A549 (cell line): Measurements from ENCODE around the gene SPRYD7. TPM values are rescaled to one million over a fixed set of nuclear protein-coding genes. Genes with fewer than 3 reads are reported as not detected.

Experiments used
- ATAC-seq, 2 experiments: fragments of 200-7000 bp in 1 of 2; fragments of >200 bp in 1 of 2; cut with Nextera tagmentation in 1 of 2; cut with Tn5 transposase in 1 of 2; 3 replicates each; pipeline versions ENCODE4 v1.8.0 to v1.9.1; 2018 to 2020; ENCODE audit warnings: mild to moderate bottlenecking in 1 of 2, moderate library complexity in 1 of 2
- CTCF ChIA-PET: fragments of 300-600 bp; sonication (Branson Sonifier 250); formaldehyde crosslinking; extraction: SDS; loops from one replicate; lab custom pipeline; 2021; ENCODE audit warnings: antibody characterized with exemption, inconsistent platforms; lab: Yijun Ruan, JAX
- POLR2A ChIA-PET: fragments of 350-600 bp; formaldehyde crosslinking; extraction: SDS; loops from one replicate; lab custom pipeline; 2021; ENCODE audit warnings: antibody characterized with exemption, inconsistent platforms; lab: Yijun Ruan, JAX
- DNase-seq, 2 experiments: peaks; one replicate each; pipeline versions ENCODE4 v3.0.0 to v3.0.0-alpha.2; 2011 to 2016; ENCODE audit warnings: low read depth in 1 of 2, low spot score in 1 of 2
- FAIRE-seq: peaks from 2 replicates; lab custom pipeline; 2011; peaks lifted over from hg19 to GRCh38; lab: Jason Lieb, UNC
- H3K27ac ChIP-seq, 2 experiments: fragments of >200 bp; sonication (Bioruptor Twin); formaldehyde crosslinking; 3 replicates each; pipeline ENCODE4 v1.5.1; 2016 to 2017
- H3K4me1 ChIP-seq: fragments of >200 bp; sonication (Bioruptor Twin); formaldehyde crosslinking; 3 replicates; pipeline ENCODE4 v1.6.1; 2016
- H3K4me2 ChIP-seq: fragments of >200 bp; sonication (Bioruptor Twin); formaldehyde crosslinking; 3 replicates; pipeline ENCODE4 v1.6.1; 2016
- H3K4me3 ChIP-seq: fragments of >200 bp; sonication (Bioruptor Twin); formaldehyde crosslinking; 3 replicates; pipeline ENCODE4 v1.5.1; 2016
- H3K9me3 ChIP-seq: fragments of >200 bp; sonication (Bioruptor Twin); formaldehyde crosslinking; 3 replicates; pipeline ENCODE4 v1.6.1; 2016
- ATOH8 ChIP-seq: fragments of 250-450 bp; sonication (Bioruptor Pico); IDR thresholded peaks from 2 replicates; pipeline ENCODE4 v1.5.0; 2020; ENCODE audit warnings: low read depth, mild to moderate bottlenecking, moderate library complexity
- BCL3 ChIP-seq: fragments of >200 bp; sonication (Bioruptor Twin); formaldehyde crosslinking; IDR thresholded peaks from 3 replicates; pipeline ENCODE4 v1.6.1; 2016
- CTCF ChIP-seq: fragments of >200 bp; sonication (Bioruptor Twin); formaldehyde crosslinking; IDR thresholded peaks from 3 replicates; pipeline ENCODE4 v1.5.1; 2016
- E2F6 ChIP-seq: IDR thresholded peaks from 2 replicates; pipeline ENCODE4 v1.6.1; 2012; ENCODE audit warnings: low read depth, borderline replicate concordance
- EHMT2 ChIP-seq: fragments of 200-600 bp; sonication (generic); IDR thresholded peaks from 2 replicates; pipeline ENCODE4 v1.6.1; 2016; ENCODE audit warnings: antibody characterized with exemption, low read depth, mild to moderate bottlenecking, moderate library complexity
- ELK1 ChIP-seq: fragments of 150-350 bp; IDR thresholded peaks from 2 replicates; pipeline ENCODE4 v1.6.1; 2014; ENCODE audit warnings: low read depth, mild to moderate bottlenecking, low read length
- ESRRA ChIP-seq: fragments of 150-350 bp; IDR thresholded peaks from 2 replicates; pipeline ENCODE4 v1.6.1; 2014; ENCODE audit warnings: mild to moderate bottlenecking, low read length, borderline replicate concordance
- FOSB ChIP-seq: fragments of 250-450 bp; sonication (Bioruptor Pico); IDR thresholded peaks from 2 replicates; pipeline ENCODE4 v1.5.0; 2020; ENCODE audit warnings: mild to moderate bottlenecking, moderate library complexity
- HEYL ChIP-seq: fragments of 250-450 bp; sonication (Bioruptor Pico); IDR thresholded peaks from 2 replicates; pipeline ENCODE4 v1.8.0; 2021; ENCODE audit warnings: mild to moderate bottlenecking, moderate library complexity
- JUN ChIP-seq, 2 experiments: fragments of >200 bp; sonication (Bioruptor Twin); formaldehyde crosslinking; IDR thresholded peaks; 2 replicates in 1 of 2; 3 replicates in 1 of 2; pipeline ENCODE4 v1.6.1; 2016 to 2017
- MAZ ChIP-seq: fragments of 150-350 bp; IDR thresholded peaks from 2 replicates; pipeline ENCODE4 v1.6.1; 2014; ENCODE audit warnings: antibody characterized with exemption, low read depth, low read length, borderline replicate concordance
- MYC ChIP-seq: IDR thresholded peaks from 2 replicates; pipeline ENCODE4 v1.6.1; 2012; ENCODE audit warnings: mild to moderate bottlenecking, inconsistent platforms, low read length, improper control_type of control experiment, borderline replicate concordance
- NFE2L2 ChIP-seq: fragments of 150-350 bp; conservative IDR thresholded peaks from 2 replicates; pipeline ENCODE4 v1.6.1; 2014; ENCODE audit warnings: low read length
- NPAS2 ChIP-seq: fragments of 250-450 bp; sonication (Bioruptor Pico); IDR thresholded peaks from 2 replicates; pipeline ENCODE4 v1.8.0; 2022; ENCODE audit warnings: mild to moderate bottlenecking, moderate library complexity, borderline replicate concordance
- NR3C1 ChIP-seq: fragments of >200 bp; sonication (Bioruptor Twin); formaldehyde crosslinking; IDR thresholded peaks from 3 replicates; pipeline ENCODE4 v1.6.1; 2017
- POLR2A ChIP-seq: IDR thresholded peaks from 2 replicates; pipeline ENCODE4 v1.6.1; 2012; ENCODE audit warnings: mild to moderate bottlenecking, low read length
- POLR2AphosphoS2 ChIP-seq: conservative IDR thresholded peaks from 2 replicates; pipeline ENCODE4 v1.6.1; 2012; ENCODE audit warnings: low read length, improper control_type of control experiment, inconsistent platforms
- RAD21 ChIP-seq, 2 experiments: fragments of >200 bp in 1 of 2; sonication (Bioruptor Twin) in 1 of 2; formaldehyde crosslinking in 1 of 2; IDR thresholded peaks in 1 of 2; conservative IDR thresholded peaks in 1 of 2; 2 replicates in 1 of 2; 3 replicates in 1 of 2; pipeline ENCODE4 v1.6.1; 2012 to 2018; ENCODE audit warnings: inconsistent platforms in 1 of 2
- RARB ChIP-seq: fragments of 250-450 bp; sonication (Bioruptor Pico); IDR thresholded peaks from 2 replicates; pipeline ENCODE4 v1.8.0; 2021; ENCODE audit warnings: mild to moderate bottlenecking, moderate library complexity
- RCOR1 ChIP-seq: fragments of 150-350 bp; IDR thresholded peaks from 2 replicates; pipeline ENCODE4 v1.6.1; 2014; ENCODE audit warnings: antibody characterized with exemption, low read length, low read depth
- REST ChIP-seq: fragments of 200-600 bp; sonication (generic); IDR thresholded peaks from 2 replicates; pipeline ENCODE4 v1.6.1; 2016; ENCODE audit warnings: antibody characterized with exemption, mild to moderate bottlenecking, moderate library complexity
- RFX5 ChIP-seq: fragments of 450-650 bp; IDR thresholded peaks from 2 replicates; pipeline ENCODE4 v1.7.1; 2014; ENCODE audit warnings: antibody characterized with exemption, mild to moderate bottlenecking, moderate library complexity
- TFCP2L1 ChIP-seq: fragments of 250-450 bp; sonication (Bioruptor Pico); IDR thresholded peaks from 2 replicates; pipeline ENCODE4 v1.5.0; 2021; ENCODE audit warnings: mild to moderate bottlenecking
- TP53 ChIP-seq: fragments of 250-450 bp; sonication (Bioruptor Pico); IDR thresholded peaks from 2 replicates; pipeline ENCODE4 v1.5.0; 2021; ENCODE audit warnings: mild to moderate bottlenecking, moderate library complexity
- USF2 ChIP-seq: fragments of 450-650 bp; IDR thresholded peaks from 2 replicates; pipeline ENCODE4 v1.6.1; 2014; ENCODE audit warnings: antibody characterized with exemption
- ZC3H11A ChIP-seq: fragments of 450-650 bp; IDR thresholded peaks from 2 replicates; pipeline ENCODE4 v1.6.1; 2014; ENCODE audit warnings: antibody characterized with exemption, mild to moderate bottlenecking
- WGBS: methylation state at CpG from one replicate; pipeline ENCODE4 v1.1.6; 2017; ENCODE audit errors: missing lambda C conversion rate; 5-methylcytosine and 5-hydroxymethylcytosine counted together
- polyA minus RNA-seq: library from RNA; depleted of rRNA, polyadenylated mRNA; stranded (reverse); fragments of >200 nt; gene quantifications from 2 replicates; pipeline ENCODE4 v1.2.3, GENCODE V29; 2011; rRNA and poly(A)+ RNA removed
- polyA plus RNA-seq, 4 experiments: library from polyadenylated mRNA; depleted of rRNA in 3 of 4; stranded (reverse); fragments of >200 nt; fragmentation: RNase III in 1 of 4; extraction: RNeasy Plus Mini Kit Qiagen cat#74134 plus additional on column Dnase treatment in 1 of 4; gene quantifications; 2 replicates in 3 of 4; 3 replicates in 1 of 4; pipeline ENCODE4 v1.2.3, GENCODE V29; 2011 to 2017

The SPRYD7 gene, protein sequence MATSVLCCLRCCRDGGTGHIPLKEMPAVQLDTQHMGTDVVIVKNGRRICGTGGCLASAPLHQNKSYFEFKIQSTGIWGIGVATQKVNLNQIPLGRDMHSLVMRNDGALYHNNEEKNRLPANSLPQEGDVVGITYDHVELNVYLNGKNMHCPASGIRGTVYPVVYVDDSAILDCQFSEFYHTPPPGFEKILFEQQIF
- polyA plus RNA-seq (2011; rRNA removed) (9.0 and 11.6 TPM in 2 replicates), polyA plus RNA-seq (2017; fragmentation: RNase III; extraction: RNeasy Plus Mini Kit Qiagen cat#74134 plus additional on column Dnase treatment) (12.3 to 14.4 TPM (median 13.6 TPM) in 3 replicates), polyA minus RNA-seq (2.3 and 2.5 TPM in 2 replicates)
- 7.2 and 15.4 TPM in 2 replicates for polyA plus RNA-seq (2012; cell fraction: cytosol; rRNA removed)
- polyA plus RNA-seq (2012; cell fraction: nucleus; rRNA removed) = 2.5 and 2.7 TPM in 2 replicates

DNA sequence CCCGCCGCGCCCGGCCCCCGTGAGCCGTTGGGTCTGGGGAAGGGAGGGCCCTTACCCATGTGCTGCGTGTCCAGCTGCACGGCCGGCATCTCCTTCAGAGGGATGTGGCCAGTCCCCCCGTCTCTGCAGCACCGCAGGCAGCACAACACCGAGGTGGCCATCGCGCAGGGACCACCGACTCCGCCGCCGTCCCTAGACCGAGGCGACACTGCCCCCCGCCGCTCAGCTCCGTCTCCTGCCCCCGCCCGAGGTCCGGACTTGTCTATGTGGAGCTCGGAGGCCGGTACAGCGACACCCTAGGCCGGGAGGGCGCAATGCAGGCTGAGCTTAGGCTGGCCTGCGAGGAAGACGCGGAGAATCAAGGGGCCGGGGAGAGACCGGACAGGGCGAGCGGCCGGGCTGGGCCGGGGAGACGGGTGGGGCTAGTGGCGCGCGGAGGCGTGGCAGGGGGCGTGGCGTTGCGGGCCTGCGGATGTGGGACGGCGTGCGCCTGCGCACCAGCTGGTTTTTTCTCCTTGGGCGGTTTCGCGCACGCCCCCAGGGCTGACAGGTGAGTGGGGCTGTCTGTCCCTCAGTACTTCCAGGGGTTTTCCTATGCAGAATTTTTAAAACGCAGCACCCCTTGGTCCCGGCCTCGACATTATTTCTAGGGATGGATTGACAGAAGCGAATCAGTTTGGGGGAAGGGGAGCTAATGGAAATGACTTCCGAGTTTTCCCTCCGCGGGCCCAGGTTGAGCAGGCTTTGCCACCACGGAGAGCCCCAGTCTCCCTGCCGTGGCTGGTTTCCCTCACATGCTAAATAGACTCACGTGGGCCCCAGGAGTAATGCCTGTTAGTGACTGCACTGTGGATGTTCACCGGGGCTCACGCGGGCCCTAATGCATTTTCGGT, at the start of gene SPRYD7:
SPRYD7 (minus strand) TSS at position 266 of the 893 bp plus-strand sequence; CDS start at position 161, 105 bp downstream.
- H3K4me2 ChIP-seq = peak within 1 kb of the TSS; percentile 83
- no peaks in the 10 kb centered on the region for H3K9me3 ChIP-seq
- DNase-seq (peak; percentile 50 to 98), ATAC-seq (peak; percentile 97), FAIRE-seq (no peak)
- peaks cover 28% of the 10 kb centered on the region for H3K4me1 ChIP-seq
- peak within 1 kb of the TSS; percentile 80 for H3K4me3 ChIP-seq
- ChIA-PET CTCF (interaction anchor here (0.6 to 1.7 kb wide), 22 partner anchors 9 to 1725 kb away, joined by 3 to 14 read pairs (median 4); partner anchors contain the start of genes KPNA3 and TRIM13), POLR2A (interaction anchor here (0.6 to 1.6 kb wide), 7 partner anchors 55 to 592 kb away, joined by 3 to 17 read pairs (median 7); partner anchors contain the start of genes EBPL, KPNA3 and TRIM13)
- H3K27ac ChIP-seq = peak within 1 kb of the TSS; percentile 96 to 97
- WGBS = 3% methylated on average over 10 of the region's 71 CpGs
- TF ChIP-seq E2F6 = peak; percentile 34; the same call in 1 of the 2 replicates
- no peak for TF ChIP-seq POLR2AphosphoS2
- no peak for TF ChIP-seq RARB
- TF ChIP-seq NR3C1 = no peak
- no peak for TF ChIP-seq ESRRA
- TF ChIP-seq TP53 (CRISPR knock-in tag) = no peak
- TF ChIP-seq REST = no peak
- TF ChIP-seq RAD21 (conservative IDR thresholded peaks at IDR 0.05 in 1 of 2, IDR thresholded peaks at IDR 0.05 in 1 of 2) = peak; percentile 45 to 63
- TF ChIP-seq TFCP2L1 (CRISPR knock-in tag) = no peak
- TF ChIP-seq EHMT2 = no peak
- no peak for TF ChIP-seq FOSB (CRISPR knock-in tag)
- TF ChIP-seq JUN (IDR thresholded peaks at IDR 0.05) = peak in 1 of 2 experiments; percentile 69; a peak in 2 of 5 replicates
- TF ChIP-seq HEYL (CRISPR knock-in tag) = no peak
- TF ChIP-seq MYC = 0 out of 2 replicates have a peak, but pooled peaks have one; percentile 61
- TF ChIP-seq CTCF = peak; percentile 66
- TF ChIP-seq USF2 = no peak
- TF ChIP-seq RCOR1 = no peak
- no peak for TF ChIP-seq ATOH8 (CRISPR knock-in tag)
- no peak for TF ChIP-seq RFX5
- TF ChIP-seq POLR2A = peak; percentile 51; the same call in 1 of the 2 replicates
- TF ChIP-seq BCL3 = no peak
- no peak for TF ChIP-seq MAZ
- no peak for TF ChIP-seq ELK1
- TF ChIP-seq ZC3H11A = no peak
- TF ChIP-seq NFE2L2 = no peak
- TF ChIP-seq NPAS2 = no peak
